ENCODE results near the gene DLG5.
A peak's percentile ranks its signal among the peaks of the same experiment; 100 is the strongest.

DLG5 gene

DNA sequence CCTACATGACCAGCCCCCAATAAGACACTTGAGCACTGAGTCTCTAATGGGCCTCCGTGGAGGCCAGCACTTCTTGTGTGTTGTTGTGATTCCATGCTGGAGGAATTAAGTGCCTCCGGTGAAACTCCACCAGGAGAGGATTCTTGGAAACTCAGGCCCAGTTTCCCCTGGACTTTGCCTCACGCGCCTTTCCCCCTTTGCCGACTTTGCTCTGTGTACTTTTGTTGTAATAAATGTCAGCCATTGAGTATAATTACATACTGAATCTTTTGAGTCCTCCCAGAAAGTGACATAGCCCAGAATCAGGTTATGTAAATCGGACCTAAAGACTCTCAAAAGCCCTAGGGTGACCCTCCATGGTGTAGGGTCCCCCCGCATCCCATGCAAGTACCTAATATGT, 82.4 kb downstream of the DLG5 start:
- DNase-seq (ENCODE audit: low read depth in 2 of 2), result no peak

- no peak for DNase-seq (ENCODE audit: low read depth in 2 of 2)
Measured at GRCh38 chr10:77843264-77843663, 83.3 kb downstream of the DLG5 start.

DNA sequence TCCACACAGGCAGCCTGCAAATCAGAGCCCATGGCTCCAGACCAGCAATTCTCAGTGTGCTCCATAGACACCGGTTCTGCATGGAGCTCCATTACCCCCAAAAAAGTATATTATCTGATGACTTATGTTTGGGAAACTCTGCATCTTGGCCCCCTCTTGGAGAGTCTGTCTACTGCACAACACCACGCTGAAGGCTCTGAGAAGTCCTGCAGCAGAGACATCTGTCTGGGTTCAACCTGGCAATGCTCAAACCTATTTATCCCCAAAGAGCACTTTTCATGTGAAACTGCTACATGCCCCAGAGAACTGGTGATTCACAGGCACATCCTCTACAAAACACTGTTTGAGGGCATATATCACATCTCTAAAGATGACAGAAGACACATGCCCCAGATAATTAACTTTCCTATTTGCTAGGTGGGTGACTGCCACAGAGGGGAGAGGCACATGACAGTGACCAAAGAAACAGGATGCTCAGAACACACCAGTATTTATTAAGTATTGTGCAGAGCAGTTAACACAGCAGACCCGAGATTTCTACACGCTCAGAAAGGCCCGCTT, 83.8 kb downstream of the DLG5 start:
- DNase-seq (ENCODE audit: low read depth in 2 of 2), result no peak

GRCh38 chr10:77841711-77842375, 84.7 kb downstream of the DLG5 start:
- no peak for DNase-seq (ENCODE audit: low read depth in 2 of 2)

DNA sequence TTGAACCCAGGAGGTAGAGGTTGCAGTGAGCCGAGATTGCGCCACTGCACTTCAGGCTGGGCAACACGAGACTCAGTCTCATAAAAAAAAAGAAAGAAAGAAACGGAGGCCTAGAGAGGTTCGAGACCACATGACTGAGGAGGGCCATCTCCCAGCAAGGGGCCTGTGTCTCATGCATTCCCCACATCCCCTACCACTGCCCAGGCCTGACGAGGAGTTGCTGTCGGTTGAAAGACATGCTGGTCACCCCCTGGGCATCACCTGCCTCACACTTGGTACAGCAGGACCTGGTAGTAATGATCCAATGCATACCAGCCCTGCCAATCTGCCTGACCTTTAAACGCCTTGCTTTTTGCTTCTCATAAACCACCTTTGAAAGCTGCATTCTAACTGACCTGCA, 85.9 kb downstream of the DLG5 start:
- no peak for DNase-seq (ENCODE audit: low read depth in 2 of 2)

DNA sequence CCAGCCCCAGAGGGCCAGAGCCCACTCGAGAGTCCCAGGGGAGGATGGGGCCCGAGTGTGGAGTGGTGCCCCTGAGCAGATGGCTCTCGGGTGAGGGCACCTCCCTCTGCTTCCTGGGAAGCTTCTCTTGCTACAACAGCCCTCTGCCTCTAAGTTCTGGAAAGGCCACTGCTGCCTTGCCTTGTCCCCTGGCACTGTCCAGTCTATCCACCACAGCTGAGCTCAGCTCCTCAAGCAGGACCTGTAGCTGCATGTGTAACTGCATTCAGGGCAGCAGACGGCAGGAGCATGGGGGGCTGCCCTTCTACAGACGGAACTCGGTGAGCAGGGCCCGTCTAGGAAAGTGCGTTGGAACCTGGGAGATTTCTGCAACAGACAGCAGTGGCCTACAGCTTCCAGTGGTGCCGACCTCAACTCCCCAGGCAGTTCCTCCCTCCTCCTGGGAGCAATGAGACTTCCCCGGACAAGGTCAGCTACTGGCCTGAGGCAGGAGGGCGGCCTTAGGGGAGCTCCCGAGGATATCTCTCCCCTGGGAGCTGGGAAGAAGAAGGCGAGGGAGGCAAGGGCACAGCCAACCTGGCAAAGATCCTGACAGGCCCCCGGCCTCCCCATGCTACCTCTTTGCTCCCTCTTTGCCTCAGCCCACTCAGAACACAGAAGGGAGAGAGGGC, 88.5 kb downstream of the DLG5 start:
- DNase-seq (ENCODE audit: low read depth in 2 of 2), result no peak

DNA sequence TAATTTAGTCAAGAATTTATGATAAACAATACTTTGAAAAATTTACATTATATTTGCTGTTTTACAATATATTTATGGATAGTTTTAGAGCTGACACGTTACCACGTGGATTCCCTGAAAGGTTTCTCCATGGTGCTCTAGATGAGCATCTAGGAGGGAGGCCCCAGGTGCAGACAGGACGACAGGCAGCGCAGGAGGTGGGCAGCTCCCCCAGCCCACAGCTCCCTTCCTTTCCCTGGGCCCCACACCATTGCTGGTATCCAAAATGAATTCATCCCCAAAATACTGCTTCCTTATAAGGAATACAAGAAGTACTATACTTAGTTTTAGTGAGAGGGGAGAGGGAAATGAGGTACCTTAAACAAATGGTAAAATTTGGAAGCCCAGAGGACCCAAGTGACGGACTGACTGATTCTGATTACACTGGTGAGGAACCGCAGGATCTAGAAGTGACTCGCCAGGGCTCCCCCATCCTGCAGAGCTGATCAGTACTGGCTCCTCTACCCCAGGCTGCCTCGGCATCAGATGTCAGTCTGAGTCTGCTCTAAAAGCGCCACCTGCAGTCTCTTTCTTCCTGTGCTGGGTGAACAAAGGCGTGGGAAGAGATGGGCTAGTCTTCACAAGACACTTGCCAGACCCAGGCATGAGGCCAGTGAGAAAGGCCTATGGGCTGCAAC, 89.2 kb downstream of the DLG5 start:
- peak; percentile 9 to 34 for DNase-seq (ENCODE audit: low read depth in 2 of 2)

DNA sequence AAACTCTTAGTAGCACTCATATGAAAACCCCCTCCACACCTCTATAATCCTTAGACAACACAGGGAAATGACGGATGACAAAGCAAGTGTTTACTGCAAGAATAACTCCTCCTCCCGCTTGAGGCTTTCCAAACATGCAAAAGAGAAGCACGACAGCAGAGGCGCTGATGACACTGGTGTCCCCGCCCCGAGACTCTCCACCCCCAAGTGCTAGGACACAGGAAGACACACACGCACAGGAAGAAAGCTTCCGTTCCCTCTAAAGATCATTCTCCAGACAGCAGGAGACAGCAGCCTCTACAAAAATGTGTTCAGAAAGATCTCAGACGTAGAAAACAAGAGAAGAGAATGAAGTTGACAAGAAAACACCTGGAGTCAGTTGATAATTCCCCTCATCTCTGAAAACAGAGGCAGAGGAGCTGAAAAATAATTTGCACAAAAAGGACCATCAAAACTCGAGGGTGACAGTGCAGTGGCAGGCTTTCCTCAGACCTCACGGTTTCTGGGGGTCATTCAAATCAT, 90.2 kb downstream of the DLG5 start:
- peak; percentile 17 to 38 for DNase-seq (ENCODE audit: low read depth in 2 of 2)

DNA sequence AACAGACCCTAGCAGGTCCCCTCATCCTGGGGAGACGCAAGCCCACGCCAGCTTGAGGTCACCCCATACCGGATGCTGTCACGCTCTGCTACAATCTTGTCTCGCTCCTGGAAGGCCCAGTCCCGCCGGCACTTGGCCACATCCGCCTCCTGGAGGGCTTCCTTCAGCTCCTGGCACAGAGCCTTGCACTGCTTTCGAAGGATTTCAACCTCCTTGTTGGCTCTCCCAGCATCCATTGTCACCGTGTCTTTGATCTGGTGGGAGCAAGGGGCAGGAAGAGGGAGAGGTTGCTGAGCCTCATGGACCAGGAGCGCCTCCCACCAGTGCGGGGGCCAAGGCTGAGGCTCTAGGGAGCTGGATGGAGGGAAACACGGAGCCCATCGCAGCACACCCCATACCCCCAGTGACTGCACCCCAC, 90.9 kb downstream of the DLG5 start:
- no peak for DNase-seq (ENCODE audit: low read depth in 2 of 2)

- DNase-seq (ENCODE audit: low read depth in 2 of 2), result no peak
Measured at GRCh38 chr10:77834943-77835668, 91.4 kb downstream of the DLG5 start.

DNA sequence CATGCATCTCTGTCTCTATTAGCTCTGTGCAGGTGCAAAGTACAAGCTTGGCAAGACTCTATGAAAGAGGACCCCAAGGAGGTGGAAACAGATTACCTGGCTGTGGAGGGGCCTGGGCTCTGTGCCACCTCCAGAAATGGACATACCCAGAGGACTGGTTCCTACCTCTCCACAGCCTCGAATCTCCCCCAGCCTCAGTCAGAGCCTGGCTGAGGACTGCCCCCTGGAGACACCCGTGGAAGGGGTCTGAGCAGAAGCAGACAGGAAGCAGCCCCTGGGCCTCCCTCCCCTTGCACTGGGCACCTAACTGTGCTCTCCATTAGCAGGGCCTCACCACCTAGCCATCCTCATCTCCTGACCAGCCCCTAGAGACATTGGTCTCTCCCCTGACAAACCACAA, 92.0 kb downstream of the DLG5 start:
- DNase-seq (ENCODE audit: low read depth in 2 of 2), result no peak

- DNase-seq (ENCODE audit: low read depth in 2 of 2), result no peak
Measured at GRCh38 chr10:77833792-77834191, 92.8 kb downstream of the DLG5 start.

- no peak for DNase-seq (ENCODE audit: low read depth in 2 of 2)
Measured at GRCh38 chr10:77833225-77833624, 93.3 kb downstream of the DLG5 start.

GRCh38 chr10:77832238-77832637, 94.3 kb downstream of the DLG5 start:
- DNase-seq (ENCODE audit: low read depth in 2 of 2), result no peak

DNA sequence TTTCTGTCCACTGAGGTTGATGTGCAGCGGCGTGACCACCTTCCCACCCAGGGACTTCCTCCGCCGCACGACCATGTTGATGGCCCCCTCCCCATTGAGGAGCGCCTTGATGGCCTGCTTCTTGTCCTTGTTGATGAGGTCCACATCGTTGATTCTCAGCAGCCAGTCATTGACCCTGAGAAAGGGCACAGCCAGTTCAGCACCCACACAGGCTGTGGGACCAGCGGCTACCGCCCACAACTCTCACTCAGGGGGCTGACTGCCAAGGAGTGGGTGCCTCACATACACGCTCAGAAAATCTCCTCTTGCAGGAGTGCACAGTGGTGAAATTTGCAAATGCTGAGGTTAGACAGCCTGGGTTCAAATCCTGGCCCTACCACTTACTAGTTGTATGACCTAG, 97.2 kb downstream of the DLG5 start:
- DNase-seq (ENCODE audit: low read depth in 2 of 2), result no peak

DNA sequence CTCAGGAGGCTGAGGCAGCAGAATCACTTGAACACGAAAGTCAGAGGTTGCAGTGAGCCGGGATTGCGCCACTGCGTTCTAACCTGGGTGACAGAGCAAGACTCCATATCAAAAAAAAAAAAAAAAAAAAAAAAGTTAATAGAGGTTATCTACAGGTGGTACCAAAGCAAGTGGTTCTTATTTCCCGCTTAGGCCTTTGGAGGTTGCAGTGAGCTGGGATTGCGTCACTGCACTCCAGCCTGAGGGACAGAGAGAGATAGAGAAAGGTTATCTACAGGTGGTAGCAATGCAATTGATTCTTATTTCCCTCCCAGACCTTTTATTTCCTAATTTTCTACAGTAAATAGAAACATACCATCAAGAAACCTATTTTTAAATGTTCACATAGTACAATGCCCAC, 98.2 kb downstream of the DLG5 start:
- DNase-seq (ENCODE audit: low read depth in 2 of 2), result no peak

DNA sequence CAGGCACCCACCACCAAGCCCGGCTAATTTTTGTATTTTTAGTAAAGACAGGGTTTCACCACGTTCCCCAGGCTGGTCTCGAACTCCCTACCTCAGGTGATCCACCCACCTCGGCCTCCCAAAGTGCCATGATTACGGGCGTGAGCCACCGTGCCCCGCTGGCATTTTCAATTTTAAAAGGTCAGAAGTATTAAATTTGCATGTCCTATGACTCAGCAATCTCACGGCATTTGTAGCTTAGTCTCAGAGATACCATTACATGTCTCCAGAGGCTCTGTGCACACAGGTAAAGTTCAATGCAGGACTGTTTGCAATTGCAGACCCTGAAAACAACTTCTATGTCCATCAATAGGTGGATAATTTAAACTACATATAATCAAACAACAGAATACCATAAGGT, 99.2 kb downstream of the DLG5 start:
- no peak for DNase-seq (ENCODE audit: low read depth in 2 of 2)

GRCh38 chr10:77825965-77826364, 100.6 kb downstream of the DLG5 start:
- DNase-seq (ENCODE audit: low read depth in 2 of 2), result no peak

DNA sequence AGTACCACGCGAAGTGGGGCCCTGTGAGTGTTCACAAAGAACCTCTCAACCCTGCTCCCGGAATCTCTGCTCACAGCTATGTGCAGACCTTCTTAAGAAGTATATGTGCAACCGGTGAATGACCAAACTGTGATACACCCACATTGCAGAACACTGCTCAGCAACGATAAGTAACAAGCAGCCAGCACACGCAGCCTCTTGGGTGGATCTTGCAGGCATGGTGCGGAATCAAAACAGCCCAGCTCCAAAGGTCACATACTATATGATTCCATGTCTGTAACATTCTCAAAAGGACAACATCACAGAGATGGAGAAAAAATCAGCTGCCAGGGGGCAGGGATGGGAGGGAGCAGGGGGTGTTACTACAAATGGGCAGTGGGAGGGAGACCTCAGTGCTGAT, 101.6 kb downstream of the DLG5 start:
- no peak for DNase-seq (ENCODE audit: low read depth in 2 of 2)

DNA sequence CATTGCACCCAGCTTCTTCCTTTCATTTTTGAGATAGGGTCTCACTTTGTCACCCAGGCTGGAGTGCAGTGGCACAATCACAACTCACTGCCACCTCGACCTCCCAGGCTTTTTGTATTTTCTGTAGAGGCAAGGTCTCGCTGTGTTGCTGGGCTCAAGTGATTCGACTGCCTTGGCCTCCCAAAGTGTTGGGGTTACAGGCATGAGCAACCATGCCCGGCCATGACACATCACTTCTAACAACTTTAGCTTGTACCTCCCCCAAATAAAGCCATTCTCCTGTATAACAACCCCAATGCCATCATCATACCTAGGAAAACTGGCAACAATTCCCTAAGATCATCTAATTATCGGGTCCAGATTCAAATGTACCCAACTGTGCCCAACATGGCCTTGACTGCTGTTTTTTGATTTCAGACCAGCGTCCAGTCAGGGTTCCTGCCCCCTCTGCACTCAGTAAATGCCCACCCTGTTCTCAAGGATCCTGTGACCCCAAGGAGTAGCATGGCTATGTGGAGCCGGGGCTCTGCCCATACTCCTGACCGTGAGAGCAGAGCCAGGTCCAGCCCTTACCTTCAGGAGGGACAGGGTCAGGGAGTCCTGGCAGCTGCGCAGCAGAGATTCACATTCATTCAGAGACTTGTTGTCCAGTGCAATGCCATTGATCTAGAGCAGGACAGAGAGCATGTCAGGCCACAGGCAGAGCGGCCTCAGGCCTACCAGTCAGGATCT, 102.6 kb downstream of the DLG5 start:
- DNase-seq (ENCODE audit: low read depth in 2 of 2), result no peak

DNA sequence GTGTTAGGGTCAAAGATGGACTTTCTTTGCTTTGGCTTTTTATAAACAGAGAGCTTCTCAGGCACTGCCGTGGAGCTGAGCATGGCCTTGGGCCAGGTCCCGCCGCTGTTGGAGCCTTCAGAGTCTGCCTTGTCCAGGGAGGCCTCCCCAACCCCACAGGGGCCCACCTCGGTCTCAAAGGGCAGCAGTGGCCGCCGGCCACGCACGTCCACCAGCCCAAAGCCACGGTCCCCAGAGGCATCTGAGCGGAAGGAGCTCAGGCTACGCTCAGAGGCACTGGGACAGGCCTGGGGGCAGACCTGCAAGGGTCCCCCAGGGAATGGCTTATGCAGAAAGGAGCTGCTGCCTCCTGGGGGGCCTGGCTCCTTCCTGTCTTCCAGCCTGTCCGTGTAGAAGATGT, 105.0 kb downstream of the DLG5 start:
- no peak for DNase-seq (ENCODE audit: low read depth in 2 of 2)
